C4-2B (cell line): ENCODE data around the gene TFEB.

Source experiments
- CTCF ChIP-seq: fragments of 450-650 bp; conservative IDR thresholded peaks from 2 replicates; pipeline ENCODE4 v1.5.1; 2017; ENCODE audit warnings: mild to moderate bottlenecking
- ZFX ChIP-seq: fragments of 450-650 bp; IDR thresholded peaks from 2 replicates; pipeline ENCODE4 v1.6.1; 2017

GRCh38 chr6:41748102-41748477 lies 12.7 kb upstream of the TFEB start:
- TF ChIP-seq CTCF: no peak
- TF ChIP-seq ZFX: no peak
